Activated T-cell treated with anti-CD3 and anti-CD28 coated beads, Interleukin-2, amount 50 U/mL, for 4 hours (primary cell): ENCODE data around the gene ALLC. TPM values are rescaled to one million over a fixed set of nuclear protein-coding genes. Genes with fewer than 3 reads are reported as not detected.

Experiments used
- ATAC-seq, 2 donors: fragments of 200-7000 bp; cut with Tn5 transposase; one replicate each; pipeline ENCODE4 v1.10.0; 2021
- DNase-seq: peaks from one replicate; pipeline ENCODE4 v3.0.0-alpha.2; 2020
- H3K27me3 Mint-ChIP-seq: one replicate; pipeline ENCODE4 v1.8.0; 2021; ENCODE audit warnings: low read depth, mixed read lengths
- H3K36me3 Mint-ChIP-seq: one replicate; pipeline ENCODE4 v1.8.0; 2022; ENCODE audit warnings: mixed read lengths; ENCODE audit not compliant: insufficient read depth
- H3K4me1 Mint-ChIP-seq: one replicate; pipeline ENCODE4 v1.8.0; 2021; ENCODE audit warnings: low read depth, mixed read lengths
- H3K4me3 Mint-ChIP-seq: one replicate; pipeline ENCODE4 v1.8.0; 2021; ENCODE audit warnings: mild to moderate bottlenecking, moderate library complexity, mixed read lengths
- H3K9me3 Mint-ChIP-seq: one replicate; pipeline ENCODE4 v1.8.0; 2021; ENCODE audit warnings: mixed read lengths
- total RNA-seq, 3 donors: library from RNA; stranded (reverse); gene quantifications; one replicate each; pipeline ENCODE4 v1.2.1, GENCODE V29; 2021

Gene ALLC
- total RNA-seq, 3 donors from 2014 or later = not detected

DNA sequence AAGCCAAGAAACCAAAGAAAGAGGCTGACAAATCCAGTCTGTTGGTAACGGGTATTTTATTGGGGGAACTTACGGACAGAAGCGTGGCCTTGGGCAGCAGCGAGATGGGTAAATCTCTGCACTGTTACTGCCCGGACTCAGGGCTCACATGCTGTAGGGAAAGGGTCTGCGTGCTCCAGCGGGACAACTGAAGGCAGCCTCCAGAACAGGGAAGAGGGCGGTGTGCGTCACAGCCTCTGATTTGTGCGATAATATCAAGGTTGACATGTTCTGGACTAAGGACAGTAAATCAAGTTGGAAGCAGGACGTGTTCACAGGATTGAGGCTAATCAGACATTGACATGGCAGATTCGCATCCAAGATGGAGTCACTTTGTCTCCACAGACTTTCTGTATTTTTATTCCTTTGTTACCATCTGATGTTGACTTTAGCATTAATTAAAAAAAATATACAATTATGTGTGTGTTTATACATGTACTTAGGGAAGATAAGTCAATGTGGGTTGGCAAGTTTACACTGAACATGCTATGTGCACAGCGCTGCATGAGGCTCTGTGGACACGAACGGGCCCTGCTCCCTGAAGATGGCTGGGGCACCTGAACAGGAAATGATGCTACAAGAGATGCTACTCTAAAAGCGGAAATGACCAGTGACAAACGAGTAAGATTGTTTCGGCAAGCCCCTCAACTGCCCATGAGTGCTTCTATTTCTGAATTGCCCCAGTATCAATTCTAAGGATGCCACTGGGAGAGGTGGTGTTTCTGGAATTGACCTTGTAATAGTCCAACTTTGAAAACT is 22.7 kb downstream of the ALLC start:
- H3K4me3 Mint-ChIP-seq = no peak overlapping the region
- peaks cover 6% of the 10 kb centered on the region for H3K27me3 Mint-ChIP-seq
- H3K4me1 Mint-ChIP-seq = no peaks in the 10 kb centered on the region
- ATAC-seq (no peak), DNase-seq (no peak)
- H3K9me3 Mint-ChIP-seq = no peaks in the 10 kb centered on the region
- no peaks in the 10 kb centered on the region for H3K36me3 Mint-ChIP-seq

DNA sequence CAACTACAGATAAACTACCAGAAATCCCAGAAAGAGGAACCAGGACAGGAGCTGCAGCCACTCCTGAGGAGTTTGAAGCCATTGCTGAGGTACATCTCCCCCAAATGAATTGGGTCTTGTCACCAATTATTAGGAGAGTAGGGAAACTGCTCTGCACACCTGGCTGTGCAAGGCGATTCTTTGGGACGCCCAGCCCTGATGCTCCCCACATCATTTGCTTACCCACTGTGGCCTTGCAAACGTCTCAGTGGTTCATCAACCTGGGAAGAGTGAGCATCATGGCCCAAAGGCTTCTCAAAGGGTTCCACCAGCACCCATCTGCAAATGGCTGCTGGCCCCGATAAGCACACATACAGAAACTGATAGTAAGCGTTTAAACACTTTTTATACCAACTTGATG is 23.6 kb downstream of the ALLC start:
- no peaks in the 10 kb centered on the region for H3K4me1 Mint-ChIP-seq
- no peaks in the 10 kb centered on the region for H3K9me3 Mint-ChIP-seq
- peaks cover 8% of the 10 kb centered on the region for H3K27me3 Mint-ChIP-seq
- ATAC-seq = no peak
- H3K36me3 Mint-ChIP-seq = no peaks in the 10 kb centered on the region
- no peak for DNase-seq
- no peak overlapping the region for H3K4me3 Mint-ChIP-seq

DNA sequence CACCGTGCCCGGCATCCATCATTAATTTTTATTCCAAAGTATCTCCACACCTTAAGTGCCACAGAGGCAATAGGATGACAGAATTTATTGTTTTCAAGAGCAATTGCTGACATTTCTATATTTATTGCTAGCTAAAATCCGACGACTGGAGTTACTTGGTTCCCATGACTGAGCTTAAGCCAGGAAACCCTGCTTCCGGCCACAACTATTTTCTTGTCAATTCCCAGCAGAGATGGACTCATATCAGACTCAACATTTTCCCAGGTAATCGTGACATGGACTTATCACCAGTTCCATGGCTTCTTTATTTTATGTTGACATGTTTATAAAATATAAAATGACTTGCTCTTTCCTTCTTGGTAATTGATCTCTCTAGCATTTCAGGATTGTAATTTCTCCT is 24.8 kb downstream of the ALLC start:
- Mint-ChIP-seq H3K9me3 (no peaks in the 10 kb centered on the region), H3K36me3 (no peaks in the 10 kb centered on the region), H3K27me3 (peaks cover 11% of the 10 kb centered on the region), H3K4me3 (no peak overlapping the region), H3K4me1 (no peaks in the 10 kb centered on the region)
- no peak for DNase-seq
- ATAC-seq = no peak

- no peak for DNase-seq
- H3K36me3 Mint-ChIP-seq = no peaks in the 10 kb centered on the region
- H3K9me3 Mint-ChIP-seq = no peaks in the 10 kb centered on the region
- no peak for ATAC-seq
- no peak overlapping the region for H3K4me3 Mint-ChIP-seq
- H3K27me3 Mint-ChIP-seq = peaks cover 11% of the 10 kb centered on the region
- H3K4me1 Mint-ChIP-seq = no peaks in the 10 kb centered on the region
Observed at GRCh38 chr2:3683748-3684454, 25.9 kb downstream of the ALLC start.

- no peak for ATAC-seq
- Mint-ChIP-seq H3K27me3 (peaks cover 26% of the 10 kb centered on the region), H3K9me3 (peaks cover 8% of the 10 kb centered on the region), H3K4me1 (no peaks in the 10 kb centered on the region), H3K4me3 (no peak overlapping the region), H3K36me3 (no peaks in the 10 kb centered on the region)
- DNase-seq = no peak
Observed at GRCh38 chr2:3689998-3690748, 32.2 kb downstream of the ALLC start.

GRCh38 chr2:3692375-3692774 is 34.4 kb downstream of the ALLC start:
- Mint-ChIP-seq H3K4me1 (no peaks in the 10 kb centered on the region), H3K27me3 (peaks cover 23% of the 10 kb centered on the region), H3K9me3 (peaks cover 8% of the 10 kb centered on the region), H3K4me3 (no peak overlapping the region), H3K36me3 (no peaks in the 10 kb centered on the region)
- ATAC-seq = no peak
- no peak for DNase-seq

DNA sequence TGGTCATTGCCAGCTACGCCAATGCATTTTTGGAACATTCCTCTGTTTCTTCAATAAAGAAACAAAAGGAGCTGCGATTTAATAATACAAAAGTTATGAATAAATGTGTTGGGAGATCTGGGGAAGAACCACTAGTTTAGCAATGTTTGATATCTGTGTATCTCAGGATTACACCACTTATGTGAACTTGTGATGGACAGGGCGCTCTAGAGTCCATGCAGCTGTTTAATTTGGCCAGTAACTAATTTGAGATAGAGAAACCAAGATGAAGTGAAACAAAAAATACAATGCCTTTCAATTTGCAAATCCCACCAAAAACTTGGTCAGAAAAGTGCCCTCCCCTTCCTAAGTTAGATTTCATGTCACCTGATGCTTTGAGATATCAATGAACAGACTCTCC is 38.5 kb downstream of the ALLC start:
- H3K4me1 Mint-ChIP-seq = no peaks in the 10 kb centered on the region
- H3K27me3 Mint-ChIP-seq = peaks cover 25% of the 10 kb centered on the region
- H3K36me3 Mint-ChIP-seq = no peaks in the 10 kb centered on the region
- H3K9me3 Mint-ChIP-seq = peaks cover 7% of the 10 kb centered on the region
- H3K4me3 Mint-ChIP-seq = no peak overlapping the region
- DNase-seq (no peak), ATAC-seq (no peak)

DNA sequence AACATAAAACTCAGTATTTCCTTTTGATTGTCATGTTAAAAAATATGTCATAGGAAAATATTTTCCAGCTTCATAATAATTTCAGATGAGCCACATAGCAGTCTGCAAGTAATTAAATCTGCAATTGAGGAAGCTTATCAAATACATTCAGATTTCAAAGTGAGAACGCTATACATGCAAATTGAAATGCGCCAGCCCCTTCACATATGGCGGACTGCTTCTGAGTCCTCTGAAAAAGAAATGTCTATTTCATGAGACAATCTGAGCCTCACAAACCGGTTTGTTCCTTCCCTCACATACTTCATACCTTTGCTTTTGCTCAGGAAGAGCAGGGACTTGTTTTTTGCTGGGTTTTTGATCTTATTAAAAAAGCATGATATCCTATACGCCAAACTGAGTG is 43.1 kb downstream of the ALLC start:
- ATAC-seq (no peak), DNase-seq (no peak)
- Mint-ChIP-seq H3K27me3 (peaks cover 28% of the 10 kb centered on the region), H3K9me3 (no peaks in the 10 kb centered on the region), H3K36me3 (no peaks in the 10 kb centered on the region), H3K4me1 (no peaks in the 10 kb centered on the region), H3K4me3 (no peak overlapping the region)

DNA sequence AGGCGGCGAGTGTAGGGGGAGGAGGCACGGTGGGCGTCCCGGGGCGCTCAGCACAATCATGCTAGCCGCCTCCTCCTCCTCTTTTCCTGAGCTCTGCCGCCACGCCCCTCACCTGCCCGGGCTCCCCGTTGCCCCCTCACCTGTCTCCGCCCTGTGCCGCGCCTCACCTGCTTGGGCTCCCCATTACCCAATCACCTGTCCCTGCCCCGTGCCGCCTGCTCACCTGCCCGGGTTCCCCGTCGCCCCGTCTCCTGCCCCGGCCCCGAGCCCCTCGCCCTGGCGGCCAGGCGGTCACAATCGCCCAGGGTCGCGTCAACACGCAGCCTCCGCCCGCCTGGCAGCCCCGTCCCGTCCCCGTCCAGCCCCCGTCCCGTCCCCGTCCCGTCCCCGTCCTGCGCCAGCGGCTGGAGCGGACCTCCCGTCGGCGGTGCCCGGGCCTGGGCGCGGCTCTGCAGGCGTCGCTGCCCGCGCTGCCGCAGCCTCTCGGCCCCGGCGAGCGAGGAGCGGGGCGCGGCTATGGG is 45.3 kb downstream of the ALLC start, which contains the start of gene DCDC2C:
TSS of gene DCDC2C (plus strand) at position 340 of the 521 bp plus-strand sequence. CDS start at position 517, 177 bp downstream.
- H3K27me3 Mint-ChIP-seq = peaks cover 30% of the 10 kb centered on the region
- no peaks in the 10 kb centered on the region for H3K4me1 Mint-ChIP-seq
- no peak for DNase-seq
- no peak within 1 kb of the TSS for H3K4me3 Mint-ChIP-seq
- no peaks in the 10 kb centered on the region for H3K9me3 Mint-ChIP-seq
- no peaks in the 10 kb centered on the region for H3K36me3 Mint-ChIP-seq
- no peak for ATAC-seq

DNA sequence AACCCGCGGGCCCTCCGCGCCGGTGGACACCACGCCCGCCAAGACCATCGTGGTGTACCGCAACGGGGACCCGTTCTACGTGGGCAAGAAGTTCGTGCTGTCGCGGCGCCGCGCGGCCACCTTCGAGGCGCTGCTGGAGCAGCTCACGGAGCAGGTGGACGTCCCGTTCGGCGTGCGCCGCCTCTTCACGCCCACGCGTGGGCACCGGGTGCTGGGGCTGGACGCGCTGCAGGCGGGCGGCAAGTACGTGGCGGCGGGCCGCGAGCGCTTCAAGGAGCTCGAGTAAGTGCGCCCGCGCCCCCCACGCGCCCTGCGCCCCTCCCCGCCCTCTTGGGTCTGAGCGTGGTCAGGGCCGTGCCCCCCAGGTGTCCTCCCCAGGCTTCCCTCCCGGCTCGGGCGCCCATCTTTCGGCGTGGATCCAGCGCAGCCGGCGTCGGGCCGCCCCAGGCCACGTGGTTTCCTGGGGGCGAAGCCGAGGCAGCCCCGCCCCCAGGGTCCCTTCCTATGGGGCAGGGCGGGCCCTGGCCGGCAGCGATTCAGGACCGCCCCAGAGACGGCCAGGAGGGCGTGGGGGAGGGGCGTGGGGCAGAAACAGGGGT is 45.9 kb downstream of the ALLC start:
- DNase-seq (no peak), ATAC-seq (no peak)
- H3K36me3 Mint-ChIP-seq = no peaks in the 10 kb centered on the region
- no peaks in the 10 kb centered on the region for H3K9me3 Mint-ChIP-seq
- H3K27me3 Mint-ChIP-seq = peaks cover 34% of the 10 kb centered on the region
- H3K4me1 Mint-ChIP-seq = no peaks in the 10 kb centered on the region
- no peak overlapping the region for H3K4me3 Mint-ChIP-seq

DNA sequence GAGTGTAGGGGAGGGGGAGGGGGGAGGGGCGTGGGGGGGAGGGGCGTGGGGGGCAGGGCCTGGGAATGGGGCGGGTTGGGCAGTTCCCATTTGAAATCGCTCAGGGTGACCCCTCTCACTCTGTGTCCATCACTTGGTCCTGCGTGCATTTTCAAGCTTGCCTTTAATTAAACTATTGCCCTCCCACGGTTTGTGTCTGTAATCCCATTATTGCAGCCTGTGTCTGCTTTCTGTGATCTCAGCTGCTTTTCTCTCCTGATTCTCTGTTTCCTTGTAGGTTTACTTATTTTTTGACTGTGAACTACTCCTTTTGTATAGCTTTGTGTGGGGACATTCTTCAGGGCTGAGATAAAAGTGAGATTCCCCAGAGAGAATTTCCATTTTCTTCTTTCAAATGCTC is 46.7 kb downstream of the ALLC start:
- Mint-ChIP-seq H3K4me3 (no peak overlapping the region), H3K9me3 (no peaks in the 10 kb centered on the region), H3K4me1 (no peaks in the 10 kb centered on the region), H3K27me3 (peaks cover 37% of the 10 kb centered on the region), H3K36me3 (no peaks in the 10 kb centered on the region)
- no peak for ATAC-seq
- DNase-seq = no peak

DNA sequence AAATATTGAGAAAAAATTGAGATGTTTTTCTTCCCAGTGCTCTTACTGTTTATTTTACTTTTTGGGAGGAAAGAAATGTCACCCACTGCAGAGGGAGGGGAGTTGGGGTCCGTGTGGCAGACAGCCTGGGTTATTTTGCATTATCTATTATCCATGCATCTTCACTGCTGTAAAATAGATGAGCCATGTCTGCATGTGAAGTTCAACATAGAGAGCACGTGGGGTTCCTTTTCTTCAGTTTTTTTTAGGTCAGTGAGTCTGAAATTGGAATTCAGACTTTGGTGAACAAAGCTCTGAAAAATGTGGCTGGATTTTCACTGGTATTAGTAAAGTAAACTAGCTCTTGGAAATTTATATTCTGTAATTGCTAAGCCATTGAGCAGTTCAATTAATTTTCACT is 47.8 kb downstream of the ALLC start:
- Mint-ChIP-seq H3K36me3 (no peaks in the 10 kb centered on the region), H3K4me1 (no peaks in the 10 kb centered on the region), H3K9me3 (no peaks in the 10 kb centered on the region), H3K27me3 (peaks cover 40% of the 10 kb centered on the region), H3K4me3 (no peak overlapping the region)
- ATAC-seq (no peak), DNase-seq (no peak)

GRCh38 chr2:3706892-3707291 is 48.9 kb downstream of the ALLC start:
- peaks cover 32% of the 10 kb centered on the region for H3K27me3 Mint-ChIP-seq
- H3K4me3 Mint-ChIP-seq = no peak overlapping the region
- H3K9me3 Mint-ChIP-seq = no peaks in the 10 kb centered on the region
- H3K4me1 Mint-ChIP-seq = no peaks in the 10 kb centered on the region
- no peak for DNase-seq
- H3K36me3 Mint-ChIP-seq = no peaks in the 10 kb centered on the region
- no peak for ATAC-seq

DNA sequence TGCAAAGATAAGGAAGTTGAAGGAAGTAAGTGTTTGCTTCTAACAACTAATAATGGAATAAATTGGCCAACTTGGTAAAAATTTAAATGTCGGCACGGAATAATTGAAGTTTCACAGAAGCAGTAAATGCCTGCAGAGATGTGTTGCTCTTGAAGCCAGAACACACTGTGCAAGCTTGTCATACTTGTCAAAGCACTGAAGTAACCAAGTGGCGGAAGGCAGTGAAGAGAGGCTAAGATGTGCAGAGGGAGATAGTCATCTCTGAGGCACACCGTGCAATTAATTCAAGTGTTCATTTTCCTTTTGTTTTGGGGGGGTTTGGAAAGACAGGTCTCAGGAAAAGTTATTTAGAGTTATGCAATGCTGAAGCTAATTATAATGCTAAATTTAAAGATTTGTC is 50.6 kb downstream of the ALLC start:
- H3K4me3 Mint-ChIP-seq = no peak overlapping the region
- H3K9me3 Mint-ChIP-seq = no peaks in the 10 kb centered on the region
- DNase-seq (no peak), ATAC-seq (no peak)
- peaks cover 19% of the 10 kb centered on the region for H3K27me3 Mint-ChIP-seq
- no peaks in the 10 kb centered on the region for H3K4me1 Mint-ChIP-seq
- no peaks in the 10 kb centered on the region for H3K36me3 Mint-ChIP-seq
